Inflammatory macrophage treated with lipopolysaccharide for 4 hours (primary cell): ENCODE results near the gene VPREB1.
"Not testable (repeated sequence)": the region's sequence is repeated elsewhere in the genome, so short reads cannot be mapped to it uniquely, and the experiment has no call there.

Source experiments
- DNase-seq: peaks from one replicate; pipeline ENCODE4 v3.0.0-alpha.2; 2020

Gene VPREB1, protein sequence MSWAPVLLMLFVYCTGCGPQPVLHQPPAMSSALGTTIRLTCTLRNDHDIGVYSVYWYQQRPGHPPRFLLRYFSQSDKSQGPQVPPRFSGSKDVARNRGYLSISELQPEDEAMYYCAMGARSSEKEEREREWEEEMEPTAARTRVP

DNA sequence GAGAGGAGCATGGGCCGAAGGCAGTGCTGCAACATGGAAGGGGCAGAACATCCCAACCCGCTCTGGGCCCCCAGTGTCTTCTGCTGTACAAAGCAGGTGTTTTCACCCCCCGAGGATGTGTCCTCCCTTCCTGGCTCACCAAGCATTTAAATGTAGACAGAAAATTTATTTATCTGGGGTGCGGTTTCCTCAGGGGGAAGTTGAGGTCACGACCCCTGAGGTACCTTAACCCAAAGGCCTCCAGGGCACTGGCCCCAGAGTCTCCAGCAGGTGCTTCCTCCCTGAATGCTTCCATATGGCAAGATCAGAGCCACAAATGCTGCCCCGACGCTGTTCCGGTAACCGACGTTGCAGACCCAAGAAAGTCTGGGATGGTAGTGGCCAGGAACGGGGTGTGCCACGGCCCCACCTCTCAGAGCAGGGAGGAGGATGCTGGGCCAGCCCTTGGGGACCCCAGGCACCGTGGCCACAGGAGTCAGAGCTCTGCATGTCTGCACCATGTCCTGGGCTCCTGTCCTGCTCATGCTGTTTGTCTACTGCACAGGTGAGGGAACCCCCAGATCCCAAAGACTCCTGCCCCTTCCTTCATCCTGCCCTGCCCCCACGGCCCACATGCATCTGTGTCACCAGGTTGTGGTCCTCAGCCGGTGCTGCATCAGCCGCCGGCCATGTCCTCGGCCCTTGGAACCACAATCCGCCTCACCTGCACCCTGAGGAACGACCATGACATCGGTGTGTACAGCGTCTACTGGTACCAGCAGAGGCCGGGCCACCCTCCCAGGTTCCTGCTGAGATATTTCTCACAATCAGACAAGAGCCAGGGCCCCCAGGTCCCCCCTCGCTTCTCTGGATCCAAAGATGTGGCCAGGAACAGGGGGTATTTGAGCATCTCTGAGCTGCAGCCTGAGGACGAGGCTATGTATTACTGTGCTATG is at the start of gene VPREB1:
TSS of gene VPREB1 (plus strand) at position 471 of the 935 bp plus-strand sequence. CDS start at position 499, 28 bp downstream.
- no peak for DNase-seq

DNA sequence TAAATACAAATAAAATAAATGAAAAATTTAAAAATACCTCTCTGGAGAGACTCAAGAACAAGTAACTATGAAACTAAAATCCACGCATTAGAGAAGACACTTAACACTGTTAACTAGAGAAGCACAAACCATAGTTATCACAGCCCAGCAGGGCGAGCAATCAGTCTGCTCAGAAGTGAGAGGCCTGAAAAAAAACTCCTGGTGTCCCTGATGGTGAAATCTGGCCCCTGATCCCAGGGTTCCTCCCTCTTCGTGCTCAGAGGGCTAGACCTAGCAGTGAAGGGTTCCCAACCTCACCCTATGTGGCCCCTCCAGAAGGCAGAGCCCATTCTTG is 49.7 kb upstream of the VPREB1 start:
- DNase-seq, result no peak

- DNase-seq, result peak; percentile 37
Measured at GRCh38 chr22:22195265-22196017, 49.1 kb upstream of the VPREB1 start.

DNA sequence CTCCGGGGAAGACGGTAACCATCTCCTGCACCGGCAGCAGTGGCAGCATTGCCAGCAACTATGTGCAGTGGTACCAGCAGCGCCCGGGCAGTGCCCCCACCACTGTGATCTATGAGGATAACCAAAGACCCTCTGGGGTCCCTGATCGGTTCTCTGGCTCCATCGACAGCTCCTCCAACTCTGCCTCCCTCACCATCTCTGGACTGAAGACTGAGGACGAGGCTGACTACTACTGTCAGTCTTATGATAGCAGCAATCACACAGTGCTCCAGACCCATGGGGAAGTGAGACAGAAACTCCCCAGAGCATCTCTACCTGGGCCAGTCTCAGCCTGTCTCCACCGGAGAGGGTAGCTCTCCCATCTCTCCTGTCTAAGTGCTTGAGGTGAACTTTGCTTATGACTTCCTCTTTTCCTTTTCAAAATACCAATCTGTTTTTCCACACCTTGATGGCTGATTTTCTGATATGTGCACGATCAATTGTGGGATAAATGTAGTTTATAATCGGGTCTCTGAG is 48.5 kb upstream of the VPREB1 start:
- no peak for DNase-seq

- DNase-seq, result no peak
Measured at GRCh38 chr22:22196833-22197477, 47.6 kb upstream of the VPREB1 start.

DNA sequence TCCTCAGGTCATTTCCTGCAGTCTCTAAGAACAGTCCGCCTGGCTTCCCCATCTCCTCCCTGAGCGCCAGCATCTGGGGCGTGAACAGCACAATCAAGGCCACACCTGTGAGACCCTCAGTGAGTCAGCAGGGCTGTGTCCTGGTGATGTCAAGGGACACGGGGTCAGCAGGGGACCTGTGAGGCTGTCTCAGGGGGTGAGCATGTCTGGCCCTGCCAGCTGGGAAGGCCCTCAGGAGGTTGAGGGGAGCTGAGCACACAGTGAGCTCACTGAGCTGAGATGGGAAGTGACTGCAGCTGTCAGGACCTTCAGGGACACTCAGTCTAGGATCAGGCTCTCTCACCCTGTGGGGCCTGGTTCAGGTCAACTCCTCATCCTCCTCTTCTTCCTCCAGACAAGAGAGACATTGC is 46.6 kb upstream of the VPREB1 start:
- DNase-seq, result no peak

DNA sequence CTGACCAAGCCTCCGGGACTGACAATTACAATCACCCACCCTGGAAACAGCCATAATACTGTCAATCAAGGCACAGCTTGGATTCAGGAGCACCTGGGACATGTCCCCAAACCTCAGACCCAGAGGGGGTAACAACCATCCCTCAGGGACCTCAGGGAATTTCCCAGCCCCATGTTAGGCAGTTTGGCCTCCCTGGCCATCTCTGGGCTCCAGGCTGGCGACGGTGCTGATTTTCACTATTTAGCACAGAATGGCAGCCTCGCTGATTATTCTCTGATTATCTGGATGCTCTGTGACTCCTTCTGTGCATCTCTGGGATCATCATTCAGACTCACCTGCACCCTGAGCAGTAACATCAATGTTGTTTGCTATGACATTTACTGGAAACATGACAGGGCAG is 45.8 kb upstream of the VPREB1 start:
- DNase-seq, result no peak

- no peak for DNase-seq
Measured at GRCh38 chr22:22199634-22200033, 45.0 kb upstream of the VPREB1 start.

DNA sequence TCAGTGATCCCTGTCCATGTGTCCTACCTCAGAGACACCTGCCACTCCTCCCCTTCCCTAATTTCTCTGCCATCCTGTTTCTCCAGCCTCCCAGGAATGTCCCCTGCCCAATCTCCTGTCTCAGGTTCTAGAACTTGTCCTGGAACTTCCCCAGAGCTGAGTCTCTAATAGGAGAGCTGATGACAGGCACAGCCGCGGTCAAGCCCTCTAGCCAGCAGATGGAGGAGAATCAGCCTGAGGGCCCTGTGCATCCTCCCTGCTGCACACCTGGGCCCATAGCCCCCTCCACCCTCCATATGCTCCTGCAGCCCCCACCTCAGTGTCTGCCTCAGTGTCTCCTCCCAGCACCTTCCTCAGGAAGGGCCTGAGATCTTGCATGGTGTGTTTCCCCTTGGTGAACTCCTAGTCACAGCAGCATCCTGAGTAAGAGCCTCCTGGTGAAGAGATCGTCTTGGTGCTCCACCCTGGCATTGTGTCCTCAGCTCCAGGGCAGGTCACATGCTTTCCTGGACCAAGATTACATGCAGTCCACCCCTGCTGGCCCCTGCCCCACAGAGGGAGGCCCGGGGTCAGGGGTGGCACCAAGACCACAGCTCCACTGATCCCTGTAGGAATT is 43.9 kb upstream of the VPREB1 start:
- no peak for DNase-seq

- DNase-seq, result peak; percentile 35
Measured at GRCh38 chr22:22201185-22201929, 43.2 kb upstream of the VPREB1 start.

DNA sequence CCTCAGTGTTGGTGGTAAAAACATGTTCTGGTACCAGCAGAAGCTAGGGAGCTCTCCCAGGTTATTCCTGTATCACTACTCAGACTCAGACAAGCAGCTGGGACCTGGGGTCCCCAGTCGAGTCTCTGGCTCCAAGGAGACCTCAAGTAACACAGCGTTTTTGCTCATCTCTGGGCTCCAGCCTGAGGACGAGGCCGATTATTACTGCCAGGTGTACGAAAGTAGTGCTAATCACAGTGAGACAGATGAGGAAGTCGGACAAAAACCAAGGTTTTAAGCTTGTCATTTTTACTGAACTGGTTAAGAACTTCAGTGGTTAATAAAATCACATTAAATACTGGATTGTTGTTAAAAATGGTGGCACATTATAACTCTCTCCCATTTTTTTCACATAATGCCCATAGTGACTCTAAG is 42.6 kb upstream of the VPREB1 start:
- DNase-seq, result no peak

DNA sequence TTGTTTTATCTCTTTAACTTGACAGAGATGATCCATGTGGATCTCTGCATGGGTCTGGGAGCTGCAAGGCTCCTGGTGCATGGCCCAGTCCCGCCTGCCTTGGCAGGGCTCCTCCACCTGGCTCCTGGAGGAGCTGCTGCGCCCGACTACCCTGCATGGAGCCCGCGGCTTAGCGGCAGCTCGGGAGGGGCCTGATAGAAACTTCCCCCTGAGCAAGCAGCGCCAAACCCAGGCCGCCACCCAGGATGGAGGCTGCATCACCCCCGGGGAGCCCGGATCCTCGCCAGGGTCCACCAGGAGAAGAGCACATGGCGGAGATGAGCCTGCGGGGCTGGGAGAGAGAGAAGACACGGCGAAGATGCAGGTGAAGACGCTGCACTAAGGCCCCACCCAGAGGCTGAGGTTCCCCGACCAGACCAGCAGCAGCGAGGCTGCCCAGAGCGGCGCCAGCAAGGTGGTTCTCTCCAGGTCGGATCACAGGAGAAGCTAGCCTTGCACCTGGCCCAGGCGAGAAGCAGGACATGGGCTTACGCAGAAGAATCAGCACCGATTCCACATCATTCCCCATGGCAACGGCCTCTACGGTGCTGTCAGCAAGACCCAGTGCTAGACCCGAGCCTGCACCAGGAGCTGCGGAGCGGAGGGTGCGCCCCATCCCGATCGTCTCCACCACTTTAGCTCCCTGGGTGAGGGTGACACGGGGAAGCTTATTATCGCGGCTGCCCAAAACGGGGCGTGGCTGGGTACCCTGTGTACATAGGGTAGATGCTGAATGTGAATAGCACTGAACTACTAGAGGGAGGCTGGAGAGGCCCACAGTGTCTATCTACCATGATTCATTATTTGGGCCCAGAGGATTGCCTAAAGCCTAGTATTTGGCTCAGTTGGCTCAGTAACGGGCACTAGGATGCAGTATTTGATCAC is 41.3 kb upstream of the VPREB1 start:
- DNase-seq, result no peak

DNA sequence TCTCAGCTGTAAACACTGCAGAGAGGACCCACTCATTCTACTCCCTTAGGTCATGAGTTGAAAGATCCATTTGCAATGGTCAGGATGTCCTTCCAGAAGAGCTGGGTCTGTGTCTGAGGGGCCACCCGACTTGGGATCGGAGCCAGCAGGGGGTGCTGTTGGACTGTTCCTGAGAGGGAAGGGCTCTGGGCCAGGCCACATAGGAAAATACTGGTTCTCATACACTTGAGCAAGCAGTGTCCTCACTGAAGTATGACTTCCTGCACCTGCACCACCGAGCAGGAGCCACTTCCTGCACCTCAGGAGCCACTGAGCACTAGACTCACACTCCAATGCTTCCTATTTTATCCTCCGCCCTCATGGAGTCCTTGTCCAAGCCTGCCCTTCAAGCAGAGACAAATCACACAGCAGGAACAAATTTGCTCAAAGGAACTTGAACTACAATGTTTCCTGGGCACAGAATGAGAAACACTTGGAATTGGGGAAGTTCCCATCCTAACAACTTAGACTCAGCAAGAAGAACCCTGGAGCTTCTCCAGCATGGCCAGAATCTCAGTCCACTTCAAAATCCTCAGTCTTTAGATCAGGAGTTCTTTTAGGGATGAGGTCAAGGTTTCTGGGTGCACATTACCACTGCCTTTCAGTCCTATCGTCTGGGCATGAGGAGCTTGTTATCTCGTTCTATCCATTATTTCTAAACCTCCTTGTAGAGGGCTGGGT is 36.6 kb upstream of the VPREB1 start:
- peak; percentile 68 for DNase-seq

GRCh38 chr22:22208652-22209051 is 35.9 kb upstream of the VPREB1 start:
- DNase-seq, result no peak

- DNase-seq, result not testable (repeated sequence)
Measured at GRCh38 chr22:22209080-22209640, 35.4 kb upstream of the VPREB1 start.

DNA sequence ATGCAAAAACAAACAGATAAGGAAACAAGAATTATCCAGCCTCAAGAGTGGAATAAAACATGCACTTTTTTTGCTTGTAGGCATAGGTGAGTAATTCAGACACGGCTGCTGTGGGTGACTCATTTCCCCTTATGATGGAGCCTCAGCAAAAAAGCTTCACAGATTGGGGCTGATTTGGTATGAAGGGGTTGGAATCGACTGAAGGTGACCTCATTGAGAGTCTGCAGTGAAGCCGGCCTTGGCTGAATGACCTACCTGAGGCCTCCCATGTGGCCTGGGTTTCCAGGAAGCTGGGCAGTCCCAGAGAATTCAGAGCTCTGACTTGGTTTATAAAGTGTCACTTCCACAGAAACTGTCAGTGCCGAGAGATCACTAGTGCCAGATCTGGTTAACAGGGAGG is 34.2 kb upstream of the VPREB1 start:
- DNase-seq, result no peak

DNA sequence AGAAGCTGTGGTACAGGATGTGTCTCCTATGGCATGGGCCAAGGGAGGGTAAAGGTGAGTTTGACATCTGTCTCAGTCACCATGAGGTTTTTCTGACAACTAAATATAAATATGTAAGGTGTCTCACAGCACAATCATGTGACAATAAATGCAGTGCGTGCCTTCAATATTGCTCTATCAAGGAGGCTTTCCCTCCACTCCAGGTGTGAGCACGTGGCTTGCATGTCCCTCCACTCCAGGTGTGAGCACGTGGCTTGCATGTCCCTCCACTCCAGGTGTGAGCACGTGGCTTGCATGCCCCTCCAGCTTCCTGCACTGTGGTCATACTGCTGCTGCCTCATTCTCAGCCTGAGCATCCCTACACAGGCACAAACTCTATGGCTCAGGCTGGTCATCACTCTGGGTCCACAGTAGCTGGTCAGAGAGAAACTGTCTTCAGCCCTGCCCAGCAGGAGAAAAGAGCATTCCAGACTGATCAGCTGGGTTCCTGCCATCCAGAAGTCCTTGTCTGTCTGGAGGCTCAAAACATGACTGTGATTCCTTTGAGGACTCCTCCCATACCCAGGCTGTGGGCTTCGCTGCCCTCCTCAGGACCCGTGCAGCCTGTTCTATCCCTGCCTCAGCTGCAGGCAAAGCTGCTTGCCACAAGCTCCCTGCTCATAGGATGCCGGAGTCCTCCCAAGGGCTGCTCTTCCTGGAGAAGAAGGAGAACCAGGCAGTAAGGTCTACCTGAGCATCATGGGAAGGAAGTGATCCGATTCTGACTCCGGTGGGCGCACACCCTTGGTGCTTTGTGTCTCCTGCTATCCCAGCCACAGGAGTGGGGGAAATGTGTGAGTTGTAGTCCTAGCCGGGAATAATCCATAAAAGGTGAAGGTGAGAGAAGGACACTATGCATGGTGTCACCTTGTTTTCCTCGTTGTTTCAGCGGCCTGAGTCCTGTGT is 33.4 kb upstream of the VPREB1 start:
- DNase-seq, result no peak

- no peak for DNase-seq
Measured at GRCh38 chr22:22213231-22213630, 31.4 kb upstream of the VPREB1 start.
